Esophagus squamous epithelium (tissue), 4 donors: ENCODE measurements around the gene ARSI.

Experiments
- POLR2A ChIP-seq, 4 donors: fragments of 450-650 bp; IDR thresholded peaks; one replicate each; pipeline ENCODE4 v1.6.1; 2017; ENCODE audit warnings: antibody characterized with exemption in 4 of 4, mild to moderate bottlenecking in 4 of 4, moderate library complexity in 3 of 4
- TF ChIP-seq, protein P1 (sequence below), 6 experiments: fragments of 450-650 bp in 4 of 6; fragments of 200-600 bp in 2 of 6; sonication (generic) in 2 of 6; IDR thresholded peaks; one replicate each; pipeline ENCODE4 v1.5.1; 2016 to 2019; ENCODE audit warnings: antibody characterized with exemption in 6 of 6, mild to moderate bottlenecking in 4 of 6, moderate library complexity in 4 of 6

DNA sequence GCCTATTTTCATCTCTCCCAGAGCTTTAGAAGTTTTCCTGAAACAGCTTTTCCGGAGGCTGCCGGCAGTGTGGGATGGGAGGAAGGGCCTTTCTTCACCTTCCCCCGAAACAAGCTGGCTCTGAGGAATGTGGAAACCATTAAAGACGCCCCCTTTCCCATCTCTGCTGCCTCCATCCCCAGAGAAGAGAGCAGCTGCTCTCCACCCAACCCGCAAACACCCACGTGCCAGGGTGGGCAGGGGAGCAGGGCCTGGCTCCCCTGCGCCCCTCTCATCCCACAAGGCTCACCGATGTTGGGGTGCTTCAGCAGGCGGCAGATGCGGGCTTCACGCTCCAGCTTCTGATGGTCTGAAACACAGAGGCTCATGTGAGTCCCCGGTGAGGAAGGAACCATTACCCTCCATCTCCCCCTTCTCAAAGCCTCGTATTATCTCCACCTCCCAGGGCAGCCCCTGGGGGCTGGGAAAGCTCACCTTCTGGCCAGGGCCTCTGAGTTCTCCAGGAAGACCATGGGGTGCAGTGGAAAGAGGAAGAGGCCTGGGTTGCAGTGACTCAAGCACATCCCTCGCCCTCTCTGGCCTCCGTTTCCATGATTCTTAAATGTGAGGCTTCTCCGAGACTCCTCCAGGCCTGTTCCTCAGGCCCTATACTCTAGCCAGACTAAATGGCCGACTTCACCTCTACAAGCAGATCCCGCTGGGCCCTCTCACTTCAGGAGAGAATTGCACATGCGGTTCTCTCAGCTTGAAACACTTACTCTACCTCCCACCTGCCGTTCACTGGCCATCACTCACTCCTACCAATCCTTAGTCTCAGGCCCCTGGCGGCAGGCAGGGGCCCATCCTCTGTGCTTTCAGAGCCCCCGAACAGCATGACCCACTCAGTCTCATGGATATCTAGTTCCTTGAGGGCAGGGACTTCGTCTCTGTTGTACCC is 37.8 kb downstream of the ARSI start:
- TF ChIP-seq, protein P1, sequence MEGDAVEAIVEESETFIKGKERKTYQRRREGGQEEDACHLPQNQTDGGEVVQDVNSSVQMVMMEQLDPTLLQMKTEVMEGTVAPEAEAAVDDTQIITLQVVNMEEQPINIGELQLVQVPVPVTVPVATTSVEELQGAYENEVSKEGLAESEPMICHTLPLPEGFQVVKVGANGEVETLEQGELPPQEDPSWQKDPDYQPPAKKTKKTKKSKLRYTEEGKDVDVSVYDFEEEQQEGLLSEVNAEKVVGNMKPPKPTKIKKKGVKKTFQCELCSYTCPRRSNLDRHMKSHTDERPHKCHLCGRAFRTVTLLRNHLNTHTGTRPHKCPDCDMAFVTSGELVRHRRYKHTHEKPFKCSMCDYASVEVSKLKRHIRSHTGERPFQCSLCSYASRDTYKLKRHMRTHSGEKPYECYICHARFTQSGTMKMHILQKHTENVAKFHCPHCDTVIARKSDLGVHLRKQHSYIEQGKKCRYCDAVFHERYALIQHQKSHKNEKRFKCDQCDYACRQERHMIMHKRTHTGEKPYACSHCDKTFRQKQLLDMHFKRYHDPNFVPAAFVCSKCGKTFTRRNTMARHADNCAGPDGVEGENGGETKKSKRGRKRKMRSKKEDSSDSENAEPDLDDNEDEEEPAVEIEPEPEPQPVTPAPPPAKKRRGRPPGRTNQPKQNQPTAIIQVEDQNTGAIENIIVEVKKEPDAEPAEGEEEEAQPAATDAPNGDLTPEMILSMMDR (IDR thresholded peaks at IDR 0.05): no peak
- TF ChIP-seq POLR2A (IDR thresholded peaks at IDR 0.05): no peak
